ENCODE measurements around the gene CTNNBIP1. TPM values are rescaled to one million over a fixed set of nuclear protein-coding genes. Genes with fewer than 3 reads are reported as not detected.

The CTNNBIP1 gene
- total RNA-seq, 2 donors from 2014 or later: 16.3 to 21.6 TPM

DNA sequence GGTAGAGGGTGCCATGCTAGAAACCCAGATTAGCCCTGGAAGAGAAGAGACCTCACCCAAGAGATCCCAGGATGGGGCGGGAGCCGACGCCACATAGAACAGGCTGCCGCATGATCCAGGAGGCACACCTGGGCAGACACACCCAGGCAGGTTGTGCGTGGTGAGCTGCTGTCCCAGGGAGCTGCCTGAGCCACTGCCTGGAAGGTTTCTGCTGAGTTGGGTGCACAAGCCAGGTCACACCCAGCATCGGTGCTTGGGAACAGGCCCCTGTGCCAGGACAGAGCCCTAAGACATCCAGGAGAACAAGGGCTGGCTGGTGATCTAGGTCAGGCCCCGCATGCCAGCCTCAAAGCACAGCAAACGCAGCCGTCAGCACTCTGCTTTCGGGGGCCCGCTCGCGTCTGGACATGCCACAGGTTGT lies 40.2 kb downstream of the CTNNBIP1 start:
- ATAC-seq (replicated peaks in 1 of 2): no peak
- Mint-ChIP-seq H3K27me3 (ENCODE audit: low read depth) (no peaks in the 10 kb centered on the region), H3K9me3 (no peaks in the 10 kb centered on the region), H3K4me1 (ENCODE audit: low read depth) (peaks cover 1% of the 10 kb centered on the region), H3K36me3 (ENCODE audit: insufficient read depth in 2 of 2) (no peaks in the 10 kb centered on the region), H3K4me3 (no peak overlapping the region), H3K27ac (no peak overlapping the region)
- DNase-seq: no peak

DNA sequence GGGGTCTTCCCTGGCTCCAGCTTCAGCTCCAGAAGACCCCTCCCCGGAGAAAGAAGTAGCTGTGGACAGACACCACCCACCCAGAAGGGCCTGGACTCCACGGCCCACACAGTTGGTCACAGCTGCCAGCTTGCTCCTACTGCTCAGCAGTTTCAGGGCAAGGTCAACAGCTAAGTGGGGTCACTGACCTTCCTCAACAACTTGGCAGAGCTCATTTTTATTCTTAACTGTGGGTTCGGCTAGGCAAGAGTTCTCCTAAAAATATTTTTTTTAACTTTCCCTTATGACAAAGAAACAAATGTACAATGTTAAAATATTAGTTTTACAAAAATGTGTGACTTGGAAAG lies 41.9 kb downstream of the CTNNBIP1 start:
- no peak for DNase-seq
- Mint-ChIP-seq H3K27ac (no peak overlapping the region), H3K4me3 (no peak overlapping the region), H3K27me3 (ENCODE audit: low read depth) (no peaks in the 10 kb centered on the region), H3K36me3 (ENCODE audit: insufficient read depth in 2 of 2) (no peaks in the 10 kb centered on the region), H3K9me3 (no peaks in the 10 kb centered on the region), H3K4me1 (ENCODE audit: low read depth) (no peaks in the 10 kb centered on the region)
- no peak for ATAC-seq (replicated peaks in 1 of 2)

DNA sequence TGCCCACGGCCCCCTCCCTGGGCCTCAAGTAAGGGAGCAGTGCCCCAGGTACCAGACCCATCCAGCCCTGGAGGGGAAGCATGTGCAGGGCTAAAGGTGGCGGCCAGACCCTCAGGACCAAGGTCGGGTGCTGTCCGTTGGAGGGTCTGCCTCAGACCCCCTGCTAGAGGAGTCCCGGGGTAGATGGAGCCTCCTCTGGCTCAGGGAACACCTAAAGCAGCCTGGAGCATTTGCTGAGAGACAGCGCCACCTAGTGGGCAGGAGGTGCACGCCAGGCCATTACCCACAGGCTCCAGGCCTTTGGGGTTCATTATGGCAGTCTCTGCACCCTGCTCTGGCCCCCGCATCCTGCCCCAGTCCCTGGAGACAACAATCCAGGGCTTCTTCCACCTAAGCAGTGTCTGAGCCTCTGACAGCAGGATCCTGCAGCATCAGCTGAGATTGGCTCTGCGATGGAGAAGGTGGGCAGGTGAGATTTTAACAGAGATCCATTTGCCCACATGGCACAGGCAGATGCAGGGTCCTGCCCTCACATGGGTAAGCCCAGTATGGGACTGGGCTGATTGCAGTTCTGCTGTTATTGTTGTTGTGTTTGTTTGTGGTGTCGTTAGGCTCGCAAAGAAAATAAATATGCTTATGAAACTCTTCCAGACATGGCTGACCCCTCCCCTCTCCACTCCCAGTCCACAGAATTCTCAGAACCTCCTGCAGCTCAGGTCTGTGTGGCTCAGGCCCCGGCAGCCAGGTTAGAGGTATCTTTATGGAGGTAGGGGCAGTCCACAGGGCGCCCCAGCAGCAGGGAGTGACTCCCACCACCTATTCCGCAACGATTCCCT lies 42.4 kb downstream of the CTNNBIP1 start:
- Mint-ChIP-seq H3K36me3 (ENCODE audit: insufficient read depth in 2 of 2) (no peaks in the 10 kb centered on the region), H3K4me1 (ENCODE audit: low read depth) (no peaks in the 10 kb centered on the region), H3K4me3 (no peak overlapping the region), H3K9me3 (no peaks in the 10 kb centered on the region), H3K27me3 (ENCODE audit: low read depth) (no peaks in the 10 kb centered on the region), H3K27ac (no peak overlapping the region)
- ATAC-seq (replicated peaks in 1 of 2): peak; percentile 94 to 95
- peak; percentile 83 to 88 for DNase-seq

DNA sequence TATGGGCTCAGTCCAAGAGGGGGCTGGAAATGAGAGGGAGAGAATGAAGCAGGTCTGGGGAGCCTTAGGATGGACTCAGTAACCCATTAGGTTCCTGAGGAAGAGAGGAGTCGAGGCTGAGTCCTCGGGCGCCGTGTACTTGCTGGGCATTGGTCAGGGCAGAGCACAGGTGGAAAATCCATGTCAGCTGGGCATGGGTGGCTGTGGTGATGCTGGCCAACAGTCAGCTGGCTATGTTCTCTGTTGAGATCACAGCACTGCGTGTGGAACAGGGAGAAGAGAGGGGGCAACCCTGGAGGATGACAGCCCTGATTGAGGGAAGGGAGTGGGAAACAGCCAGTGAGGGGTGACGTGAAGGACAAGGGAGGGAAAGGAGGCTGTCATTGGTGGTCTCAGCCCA lies 43.2 kb downstream of the CTNNBIP1 start:
- Mint-ChIP-seq H3K27me3 (ENCODE audit: low read depth) (no peaks in the 10 kb centered on the region), H3K36me3 (ENCODE audit: insufficient read depth in 2 of 2) (no peaks in the 10 kb centered on the region)

DNA sequence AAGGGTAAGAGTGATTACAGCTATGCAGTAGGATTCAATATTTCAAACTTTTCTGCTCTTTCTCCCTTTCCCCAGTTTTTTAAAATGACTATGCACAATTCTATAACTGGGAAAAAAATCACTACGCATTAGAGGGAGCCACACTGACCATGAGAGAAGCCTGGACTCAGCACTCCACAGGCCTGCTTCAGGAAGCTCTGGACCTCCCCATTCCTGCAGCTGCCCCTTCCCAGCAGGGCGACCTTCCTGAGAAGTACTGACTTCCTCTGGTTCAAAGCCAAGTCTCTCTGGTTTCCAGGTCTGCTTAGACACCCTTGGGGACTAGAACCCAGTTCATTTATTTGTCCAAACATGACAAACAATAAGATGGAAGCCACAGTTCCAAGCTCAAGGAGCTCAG lies 44.3 kb downstream of the CTNNBIP1 start:
- Mint-ChIP-seq H3K27me3 (ENCODE audit: low read depth) (no peaks in the 10 kb centered on the region), H3K36me3 (ENCODE audit: insufficient read depth in 2 of 2) (no peaks in the 10 kb centered on the region), H3K4me1 (ENCODE audit: low read depth) (no peaks in the 10 kb centered on the region), H3K9me3 (no peaks in the 10 kb centered on the region), H3K27ac (no peak overlapping the region), H3K4me3 (no peak overlapping the region)
- ATAC-seq (replicated peaks in 1 of 2) (no peak), DNase-seq (no peak)

More for the DNA sequence above, 43.2 kb downstream of the CTNNBIP1 start:
- H3K4me3 Mint-ChIP-seq: no peak overlapping the region
- H3K4me1 Mint-ChIP-seq (ENCODE audit: low read depth): no peaks in the 10 kb centered on the region
- H3K27ac Mint-ChIP-seq: no peak overlapping the region
- H3K9me3 Mint-ChIP-seq: no peaks in the 10 kb centered on the region
- DNase-seq (no peak), ATAC-seq (replicated peaks in 1 of 2) (no peak)

DNA sequence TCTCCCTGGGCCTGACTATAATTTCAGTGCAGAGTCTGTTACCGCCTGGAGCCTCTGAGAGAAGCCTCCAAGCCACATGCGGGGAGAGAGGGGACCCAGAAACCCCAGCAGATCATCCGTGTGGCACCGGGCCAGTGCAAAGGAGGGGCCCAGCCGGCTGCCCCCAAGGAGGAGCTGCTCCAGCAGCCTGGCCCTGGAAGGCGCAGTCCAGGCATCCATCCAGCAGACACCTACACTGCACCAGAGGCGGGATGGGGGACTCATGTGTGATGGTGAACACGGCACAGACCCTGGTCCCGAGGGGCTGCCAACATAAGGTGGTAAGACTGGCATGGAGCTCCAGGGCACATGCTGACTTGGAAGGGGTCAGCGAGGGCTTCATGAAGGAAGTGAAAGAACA lies 46.7 kb downstream of the CTNNBIP1 start:
- no peak overlapping the region for H3K27ac Mint-ChIP-seq
- H3K4me1 Mint-ChIP-seq (ENCODE audit: low read depth): peaks cover 7% of the 10 kb centered on the region
- DNase-seq: no peak
- no peaks in the 10 kb centered on the region for H3K36me3 Mint-ChIP-seq (ENCODE audit: insufficient read depth in 2 of 2)
- no peaks in the 10 kb centered on the region for H3K27me3 Mint-ChIP-seq (ENCODE audit: low read depth)
- ATAC-seq (replicated peaks in 1 of 2): no peak
- H3K9me3 Mint-ChIP-seq: no peaks in the 10 kb centered on the region
- no peak overlapping the region for H3K4me3 Mint-ChIP-seq

DNA sequence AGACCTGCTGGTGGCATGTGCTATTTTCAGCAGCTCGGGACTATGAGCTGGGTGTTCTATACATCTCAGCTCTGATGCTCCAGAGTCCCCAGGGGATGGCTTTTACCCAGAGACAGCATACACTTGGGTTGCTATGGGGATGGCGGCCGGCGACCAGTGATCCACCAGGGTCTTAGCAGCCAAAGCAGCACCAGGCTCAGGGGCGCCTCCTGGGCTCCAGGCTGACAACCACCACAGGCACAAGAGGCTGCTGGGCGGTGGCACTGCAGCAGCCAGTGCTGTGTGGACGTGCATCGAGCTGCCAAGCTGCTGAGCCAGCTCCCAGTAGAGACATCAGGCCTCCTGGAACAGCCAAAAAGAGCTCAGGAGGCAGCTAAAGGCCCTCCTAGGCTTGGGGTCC lies 48.7 kb downstream of the CTNNBIP1 start:
- DNase-seq (no peak), ATAC-seq (replicated peaks in 1 of 2) (no peak)
- no peak overlapping the region for H3K27ac Mint-ChIP-seq
- H3K27me3 Mint-ChIP-seq (ENCODE audit: low read depth): no peaks in the 10 kb centered on the region
- no peak overlapping the region for H3K4me3 Mint-ChIP-seq
- peaks cover 11% of the 10 kb centered on the region for H3K4me1 Mint-ChIP-seq (ENCODE audit: low read depth)
- no peaks in the 10 kb centered on the region for H3K36me3 Mint-ChIP-seq (ENCODE audit: insufficient read depth in 2 of 2)
- H3K9me3 Mint-ChIP-seq: no peaks in the 10 kb centered on the region

DNA sequence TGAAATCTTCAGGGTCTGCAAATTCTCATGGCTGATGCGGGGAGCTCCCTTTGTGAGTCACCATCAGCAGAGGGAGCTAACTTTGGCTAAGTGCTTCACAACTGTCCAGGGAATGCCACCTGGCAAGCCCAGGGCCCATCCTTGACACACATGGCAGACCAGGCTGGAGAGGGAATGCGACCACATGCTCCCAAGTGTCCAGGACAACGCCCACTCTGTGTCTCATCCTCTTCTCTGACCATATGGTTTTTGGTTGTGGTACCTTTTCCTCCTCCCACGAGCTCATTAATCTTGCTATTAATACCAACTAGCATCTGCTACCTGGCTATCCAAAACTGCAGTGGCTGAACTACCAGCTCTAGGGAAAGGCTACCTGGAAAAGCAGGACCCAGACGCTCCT lies 49.2 kb downstream of the CTNNBIP1 start:
- ATAC-seq (replicated peaks in 1 of 2) (no peak), DNase-seq (no peak)
- Mint-ChIP-seq H3K4me1 (ENCODE audit: low read depth) (peaks cover 11% of the 10 kb centered on the region), H3K36me3 (ENCODE audit: insufficient read depth in 2 of 2) (no peaks in the 10 kb centered on the region), H3K27ac (no peak overlapping the region), H3K27me3 (ENCODE audit: low read depth) (no peaks in the 10 kb centered on the region), H3K9me3 (no peaks in the 10 kb centered on the region), H3K4me3 (no peak overlapping the region)

DNA sequence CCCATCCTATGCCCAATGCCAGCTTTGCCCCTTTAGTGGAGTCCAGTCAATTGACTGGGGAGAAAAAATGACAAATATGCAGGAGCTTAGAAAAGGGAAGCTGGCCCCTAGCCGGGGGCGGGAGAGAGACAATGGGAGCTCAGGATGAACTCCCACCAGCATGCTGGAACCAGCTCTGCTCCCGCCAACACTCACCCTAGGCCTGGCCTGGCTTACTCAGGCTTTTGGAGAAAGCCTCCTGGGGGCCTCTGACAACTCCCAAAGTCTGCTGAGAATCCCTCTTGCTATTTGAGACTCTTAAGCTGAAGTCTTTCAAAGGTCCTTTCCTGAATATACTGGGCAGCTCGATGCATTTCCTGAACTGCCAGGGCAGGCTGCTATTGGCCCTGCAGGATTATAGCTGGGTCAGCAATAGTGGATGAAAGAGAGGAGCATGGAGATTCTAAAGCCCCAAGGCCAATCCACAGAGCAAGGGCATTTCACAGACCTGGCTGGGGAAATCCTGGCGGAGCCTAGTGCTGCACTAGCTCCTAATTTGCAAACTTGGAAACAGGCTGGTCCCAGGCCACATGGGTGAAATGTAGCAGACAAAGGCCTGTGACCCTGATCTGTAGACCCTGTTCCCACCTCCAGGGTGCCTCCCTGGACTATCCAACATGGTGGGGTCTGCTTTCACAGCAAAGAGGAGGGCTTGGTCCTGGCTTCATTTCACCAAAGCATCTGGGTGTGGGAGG lies 50.6 kb downstream of the CTNNBIP1 start:
- no peaks in the 10 kb centered on the region for H3K36me3 Mint-ChIP-seq (ENCODE audit: insufficient read depth in 2 of 2)
- no peak for DNase-seq
- peaks cover 11% of the 10 kb centered on the region for H3K4me1 Mint-ChIP-seq (ENCODE audit: low read depth)
- H3K9me3 Mint-ChIP-seq: no peaks in the 10 kb centered on the region
- ATAC-seq (replicated peaks in 1 of 2): no peak
- no peaks in the 10 kb centered on the region for H3K27me3 Mint-ChIP-seq (ENCODE audit: low read depth)
- no peak overlapping the region for H3K27ac Mint-ChIP-seq
- H3K4me3 Mint-ChIP-seq: no peak overlapping the region

DNA sequence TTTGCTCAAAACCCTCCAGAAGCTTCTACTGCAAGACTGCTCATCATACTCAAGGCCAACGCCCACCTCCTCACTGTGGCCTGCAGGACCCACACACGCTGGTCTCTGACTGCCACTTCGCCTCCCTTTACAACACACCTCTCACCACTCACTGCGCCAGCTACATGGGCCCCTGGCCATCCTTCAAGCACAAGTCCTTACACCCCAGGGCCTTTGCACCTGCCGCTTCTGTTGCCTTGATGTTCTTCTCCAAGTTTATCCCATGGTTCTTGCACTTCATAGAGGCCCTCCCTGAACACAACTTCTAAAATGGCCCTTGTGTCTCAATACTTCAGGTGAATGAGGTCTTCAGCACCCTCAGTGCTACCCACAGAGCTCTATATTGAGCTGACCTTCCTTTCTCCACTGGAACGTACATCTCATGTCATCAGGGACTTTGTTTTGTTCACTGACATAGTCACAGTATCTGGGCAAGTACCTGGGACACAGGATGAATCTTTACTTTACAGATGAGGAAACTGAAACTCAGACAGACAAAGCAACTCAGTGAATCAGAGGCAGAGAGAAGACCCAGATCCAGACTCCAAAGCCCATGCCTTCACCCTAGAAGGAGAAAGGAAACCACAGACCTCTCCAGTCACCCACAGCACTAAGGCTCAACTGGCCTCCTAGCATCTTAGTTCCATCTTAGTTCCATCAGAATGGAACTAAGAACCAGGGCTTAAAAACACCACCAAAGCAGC lies 51.6 kb downstream of the CTNNBIP1 start:
- H3K27ac Mint-ChIP-seq: no peak overlapping the region
- H3K4me3 Mint-ChIP-seq: no peak overlapping the region
- peaks cover 0 to 4% of the 10 kb centered on the region in 2 donors for H3K9me3 Mint-ChIP-seq
- DNase-seq (no peak), ATAC-seq (replicated peaks in 1 of 2) (peak; percentile 85 to 93)
- no peaks in the 10 kb centered on the region for H3K27me3 Mint-ChIP-seq (ENCODE audit: low read depth)
- peaks cover 11% of the 10 kb centered on the region for H3K4me1 Mint-ChIP-seq (ENCODE audit: low read depth)
- peaks cover 6% of the 10 kb centered on the region in 2 donors for H3K36me3 Mint-ChIP-seq (ENCODE audit: insufficient read depth in 2 of 2)

DNA sequence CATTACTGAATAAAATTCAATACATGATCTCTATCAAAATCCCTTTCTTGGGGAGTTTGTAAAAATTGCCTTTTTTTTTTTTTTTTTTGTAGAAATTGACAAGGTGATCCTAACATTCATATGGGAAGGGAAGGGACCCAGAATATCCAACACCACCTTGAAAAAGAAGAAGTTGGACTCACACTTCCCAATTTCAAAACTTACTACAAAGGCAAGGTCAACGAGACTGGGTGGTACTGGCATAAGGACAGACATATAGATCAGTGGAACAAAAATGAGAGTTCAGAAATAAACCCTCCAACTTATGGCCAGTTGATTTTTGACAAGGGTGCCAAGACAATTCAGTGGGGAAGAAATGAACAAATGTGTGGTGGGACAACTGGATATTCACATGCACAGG lies 54.9 kb downstream of the CTNNBIP1 start:
- Mint-ChIP-seq H3K27ac (no peak overlapping the region), H3K27me3 (ENCODE audit: low read depth) (no peaks in the 10 kb centered on the region), H3K4me3 (no peak overlapping the region), H3K4me1 (ENCODE audit: low read depth) (peaks cover 19% of the 10 kb centered on the region), H3K36me3 (ENCODE audit: insufficient read depth in 2 of 2) (peaks cover 6 to 7% of the 10 kb centered on the region in 2 donors), H3K9me3 (peaks cover 0 to 4% of the 10 kb centered on the region in 2 donors)
- ATAC-seq (replicated peaks in 1 of 2) (no peak), DNase-seq (no peak)

DNA sequence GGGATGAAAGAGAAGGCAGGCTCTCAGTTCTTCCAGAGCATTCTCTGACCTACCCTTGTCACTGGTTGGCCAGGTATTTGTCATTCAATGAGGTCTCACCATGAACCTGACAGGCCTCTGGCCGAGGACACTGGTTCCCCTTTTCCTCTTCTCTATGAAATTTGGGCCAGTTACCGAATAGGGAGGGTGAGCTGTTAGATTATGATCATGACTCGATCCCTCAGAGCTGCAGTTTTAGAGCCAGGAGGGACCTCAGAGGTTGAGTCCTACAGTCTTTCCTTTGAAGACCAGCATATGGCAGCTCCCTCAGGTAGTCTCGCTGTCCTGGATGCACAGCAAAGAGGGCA lies 56.8 kb downstream of the CTNNBIP1 start:
- Mint-ChIP-seq H3K36me3 (ENCODE audit: insufficient read depth in 2 of 2) (peaks cover 6 to 7% of the 10 kb centered on the region in 2 donors), H3K4me3 (no peak overlapping the region), H3K27me3 (ENCODE audit: low read depth) (no peaks in the 10 kb centered on the region), H3K9me3 (peaks cover 0 to 4% of the 10 kb centered on the region in 2 donors), H3K4me1 (ENCODE audit: low read depth) (peaks cover 22% of the 10 kb centered on the region), H3K27ac (no peak overlapping the region)
- DNase-seq: no peak
- no peak for ATAC-seq (replicated peaks in 1 of 2)

Data from activated T-cell treated with anti-CD3 and anti-CD28 coated beads, Interleukin-2, amount 50 U/mL, for 72 hours (primary cell).